Astrocyte (in vitro differentiated cells and primary cell): ENCODE measurements around the gene DENR. TPM values are rescaled to one million over a fixed set of nuclear protein-coding genes. Genes with fewer than 3 reads are reported as not detected.
A peak's percentile ranks its signal among the peaks of the same experiment; 100 is the strongest.
"Not testable (repeated sequence)": the region's sequence is repeated elsewhere in the genome, so short reads cannot be mapped to it uniquely, and the experiment has no call there.

ENCODE experiments used
- DNase-seq: peaks from one replicate; pipeline ENCODE4 v3.0.0-alpha.2; 2010; ENCODE audit warnings: low read depth
- FAIRE-seq: peaks from 2 replicates; lab custom pipeline; 2011; peaks lifted over from hg19 to GRCh38; lab: Jason Lieb, UNC
- H2AFZ ChIP-seq: 2 replicates; pipeline ENCODE4 v1.6.0; 2012; ENCODE audit warnings: low read depth, low read length, inconsistent platforms
- H3K27ac ChIP-seq: 2 replicates; pipeline ENCODE4 v1.5.1; 2011; ENCODE audit warnings: low read depth, low read length, inconsistent platforms
- H3K27me3 ChIP-seq: 2 replicates; pipeline ENCODE4 v1.6.0; 2011; ENCODE audit warnings: low read length, inconsistent platforms; ENCODE audit not compliant: insufficient read depth
- H3K36me3 ChIP-seq: 2 replicates; pipeline ENCODE4 v1.5.1; 2011; ENCODE audit warnings: low read length, inconsistent platforms; ENCODE audit not compliant: insufficient read depth
- H3K4me1 ChIP-seq: 2 replicates; pipeline ENCODE4 v1.5.1; 2011; ENCODE audit warnings: low read length, inconsistent platforms; ENCODE audit not compliant: insufficient read depth
- H3K4me2 ChIP-seq: 2 replicates; pipeline ENCODE4 v1.6.0; 2012; ENCODE audit warnings: low read length, inconsistent platforms
- H3K4me3 ChIP-seq: 2 replicates; pipeline ENCODE4 v1.5.1; 2011; ENCODE audit warnings: low read depth, mild to moderate bottlenecking, low read length, inconsistent platforms; ENCODE audit not compliant: insufficient read depth
- H3K79me2 ChIP-seq: 2 replicates; pipeline ENCODE4 v1.6.0; 2012; ENCODE audit warnings: mild to moderate bottlenecking, low read length, inconsistent platforms; ENCODE audit not compliant: insufficient read depth
- H3K9ac ChIP-seq: 2 replicates; pipeline ENCODE4 v1.6.0; 2012; ENCODE audit warnings: mild to moderate bottlenecking, low read length, inconsistent platforms
- H3K9me3 ChIP-seq: 2 replicates; pipeline ENCODE4 v1.5.1; 2012; ENCODE audit warnings: low read depth, mild to moderate bottlenecking, low read length, inconsistent platforms; ENCODE audit not compliant: insufficient read depth
- H4K20me1 ChIP-seq: 2 replicates; pipeline ENCODE4 v1.6.0; 2012; ENCODE audit warnings: low read length, inconsistent platforms; ENCODE audit not compliant: insufficient read depth
- H3K27ac Mint-ChIP-seq: one replicate; pipeline ENCODE4 v1.8.0; 2021; ENCODE audit warnings: mild to moderate bottlenecking, mixed read lengths; ENCODE audit not compliant: unreplicated experiment
- H3K27me3 Mint-ChIP-seq: one replicate; pipeline ENCODE4 v1.8.0; 2021; ENCODE audit warnings: low read depth, mixed read lengths; ENCODE audit not compliant: unreplicated experiment
- H3K36me3 Mint-ChIP-seq: one replicate; pipeline ENCODE4 v1.8.0; 2021; ENCODE audit warnings: low read depth, mixed read lengths; ENCODE audit not compliant: unreplicated experiment
- H3K4me1 Mint-ChIP-seq: one replicate; pipeline ENCODE4 v1.8.0; 2021; ENCODE audit warnings: low read depth, mixed read lengths; ENCODE audit not compliant: unreplicated experiment
- H3K4me3 Mint-ChIP-seq: one replicate; pipeline ENCODE4 v1.8.0; 2021; ENCODE audit warnings: mild to moderate bottlenecking, moderate library complexity, mixed read lengths; ENCODE audit not compliant: unreplicated experiment
- H3K9me3 Mint-ChIP-seq: one replicate; pipeline ENCODE4 v1.8.0; 2021; ENCODE audit warnings: mild to moderate bottlenecking, mixed read lengths; ENCODE audit not compliant: unreplicated experiment
- EZH2 ChIP-seq: IDR thresholded peaks from 2 replicates; pipeline ENCODE4 v1.6.1; 2012; ENCODE audit warnings: mild to moderate bottlenecking, low read length, inconsistent platforms; ENCODE audit not compliant: insufficient read depth
- total RNA-seq: library from RNA; stranded (reverse); gene quantifications from 2 replicates; pipeline ENCODE4 v1.2.1, GENCODE V29; 2021
- TF ChIP-seq, protein P1 (sequence below): IDR thresholded peaks from 2 replicates; pipeline ENCODE4 v1.5.1; 2011; ENCODE audit warnings: low read depth, mild to moderate bottlenecking, inconsistent platforms, low read length, moderate library complexity; ENCODE audit not compliant: insufficient read depth

The DENR gene
- total RNA-seq, 1 donor from 2014 or later, result 62.9 TPM

DNA sequence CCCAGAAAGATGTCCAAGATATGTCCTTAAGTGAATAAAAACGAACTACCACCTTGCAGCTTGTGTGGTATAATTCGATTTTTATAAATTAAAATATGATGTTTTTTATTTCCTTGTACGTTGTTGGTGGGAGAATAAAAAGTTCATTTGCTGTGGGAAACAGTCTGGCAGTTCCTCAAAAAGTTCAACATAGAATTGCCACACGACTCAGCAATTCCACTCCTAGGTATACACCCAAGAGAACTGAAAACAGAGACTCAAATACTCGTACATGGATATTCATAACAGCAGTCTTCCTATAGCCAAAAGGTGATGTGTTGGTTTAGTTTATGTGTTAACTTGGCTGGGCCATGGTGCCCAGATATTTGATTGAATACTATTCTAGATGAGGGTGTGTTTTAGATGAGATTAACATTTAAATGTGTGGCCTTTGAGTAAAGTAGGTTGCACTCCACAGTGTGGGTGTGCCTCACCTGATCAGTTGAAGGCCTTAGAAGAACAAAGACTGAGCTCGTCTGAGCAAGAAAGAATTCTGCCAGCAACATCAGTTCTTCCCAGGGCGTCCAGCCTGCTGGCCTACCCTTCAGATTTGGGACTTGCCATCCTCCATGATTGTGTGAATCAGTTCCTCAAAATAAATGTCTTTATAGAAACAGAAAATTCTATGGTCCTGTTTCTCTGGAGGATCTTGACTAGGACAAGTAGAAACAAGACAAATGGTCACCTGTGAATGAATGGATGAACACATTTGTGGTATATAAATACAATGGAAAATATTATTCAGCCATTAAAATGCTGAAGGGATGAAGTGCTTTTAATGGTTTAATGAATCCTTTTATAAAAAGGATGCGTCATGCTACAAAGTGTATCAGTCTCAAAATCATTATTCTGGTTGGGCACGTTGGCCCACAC is 5.1 kb upstream of the DENR start:
- H3K9me3 Mint-ChIP-seq, result peaks cover 3% of the 10 kb centered on the region
- Histone ChIP-seq H3K9ac (no peak overlapping the region), H3K4me1 (no peaks in the 10 kb centered on the region), H3K27me3 (no peaks in the 10 kb centered on the region), H3K4me3 (no peak overlapping the region), H2AFZ (no peak overlapping the region), H3K36me3 (no peaks in the 10 kb centered on the region), H4K20me1 (no peaks in the 10 kb centered on the region), H3K79me2 (no peaks in the 10 kb centered on the region), H3K9me3 (no peaks in the 10 kb centered on the region), H3K27ac (no peak overlapping the region), H3K4me2 (no peak overlapping the region)
- FAIRE-seq, result no peak
- H3K4me1 Mint-ChIP-seq, result peaks cover 4% of the 10 kb centered on the region
- no peak for TF ChIP-seq EZH2
- TF ChIP-seq, protein P1, sequence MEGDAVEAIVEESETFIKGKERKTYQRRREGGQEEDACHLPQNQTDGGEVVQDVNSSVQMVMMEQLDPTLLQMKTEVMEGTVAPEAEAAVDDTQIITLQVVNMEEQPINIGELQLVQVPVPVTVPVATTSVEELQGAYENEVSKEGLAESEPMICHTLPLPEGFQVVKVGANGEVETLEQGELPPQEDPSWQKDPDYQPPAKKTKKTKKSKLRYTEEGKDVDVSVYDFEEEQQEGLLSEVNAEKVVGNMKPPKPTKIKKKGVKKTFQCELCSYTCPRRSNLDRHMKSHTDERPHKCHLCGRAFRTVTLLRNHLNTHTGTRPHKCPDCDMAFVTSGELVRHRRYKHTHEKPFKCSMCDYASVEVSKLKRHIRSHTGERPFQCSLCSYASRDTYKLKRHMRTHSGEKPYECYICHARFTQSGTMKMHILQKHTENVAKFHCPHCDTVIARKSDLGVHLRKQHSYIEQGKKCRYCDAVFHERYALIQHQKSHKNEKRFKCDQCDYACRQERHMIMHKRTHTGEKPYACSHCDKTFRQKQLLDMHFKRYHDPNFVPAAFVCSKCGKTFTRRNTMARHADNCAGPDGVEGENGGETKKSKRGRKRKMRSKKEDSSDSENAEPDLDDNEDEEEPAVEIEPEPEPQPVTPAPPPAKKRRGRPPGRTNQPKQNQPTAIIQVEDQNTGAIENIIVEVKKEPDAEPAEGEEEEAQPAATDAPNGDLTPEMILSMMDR, result no peak
- no peak overlapping the region for H3K27ac Mint-ChIP-seq
- H3K36me3 Mint-ChIP-seq, result no peaks in the 10 kb centered on the region
- no peak for DNase-seq
- no peak overlapping the region for H3K4me3 Mint-ChIP-seq
- no peaks in the 10 kb centered on the region for H3K27me3 Mint-ChIP-seq

DNA sequence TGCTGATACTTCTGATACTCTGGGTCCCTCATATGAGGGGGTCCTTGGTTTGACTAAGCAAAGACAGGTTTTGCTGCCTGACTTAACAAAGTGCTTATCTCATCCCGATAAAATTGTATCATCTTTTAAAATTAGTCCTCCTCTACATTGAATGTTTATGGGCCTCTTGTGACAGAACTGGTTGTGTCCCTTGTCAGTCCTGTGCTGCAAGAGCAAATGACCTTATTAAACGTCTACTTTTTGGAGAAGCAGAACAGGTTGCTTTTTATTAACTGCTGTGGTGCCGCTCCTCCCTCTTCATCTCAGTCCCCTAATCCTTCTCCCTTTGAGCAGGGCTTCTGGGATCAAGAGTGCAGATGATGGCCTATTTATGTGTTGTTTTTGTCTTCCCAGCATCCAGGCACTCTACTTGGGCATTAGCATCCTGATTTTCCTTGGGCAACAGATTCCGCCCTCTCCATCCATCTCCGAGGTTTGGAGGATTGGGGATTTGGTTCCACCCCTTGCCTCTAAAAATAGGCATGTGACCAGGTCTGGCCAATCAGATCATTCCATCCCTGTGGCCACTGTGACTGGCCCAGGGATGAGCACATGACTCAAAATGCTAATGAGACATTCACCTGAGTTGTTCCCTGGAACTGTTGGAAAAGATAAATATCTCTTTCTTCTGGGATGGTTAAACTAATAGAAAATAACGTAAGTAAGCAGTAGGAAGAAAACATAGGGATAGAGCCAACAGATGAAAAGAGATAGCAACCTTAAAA is 2.9 kb upstream of the DENR start:
- no peak overlapping the region for H3K9ac ChIP-seq
- no peak overlapping the region for H3K4me3 ChIP-seq
- Mint-ChIP-seq H3K27ac (no peak overlapping the region), H3K4me3 (no peak overlapping the region), H3K36me3 (peaks cover 4% of the 10 kb centered on the region), H3K4me1 (peaks cover 16% of the 10 kb centered on the region), H3K9me3 (no peaks in the 10 kb centered on the region), H3K27me3 (no peaks in the 10 kb centered on the region)
- H3K79me2 ChIP-seq, result peaks cover 21% of the 10 kb centered on the region
- H3K4me1 ChIP-seq, result peaks cover 8% of the 10 kb centered on the region
- no peaks in the 10 kb centered on the region for H3K27me3 ChIP-seq
- H3K27ac ChIP-seq, result no peak overlapping the region
- no peak for TF ChIP-seq EZH2
- TF ChIP-seq, protein P1, result no peak
- DNase-seq (no peak), FAIRE-seq (no peak)
- H2AFZ ChIP-seq, result peak overlapping the region; percentile 19
- no peak overlapping the region for H3K4me2 ChIP-seq
- H3K36me3 ChIP-seq, result peaks cover 8% of the 10 kb centered on the region
- H4K20me1 ChIP-seq, result peaks cover 6% of the 10 kb centered on the region
- no peaks in the 10 kb centered on the region for H3K9me3 ChIP-seq

DNA sequence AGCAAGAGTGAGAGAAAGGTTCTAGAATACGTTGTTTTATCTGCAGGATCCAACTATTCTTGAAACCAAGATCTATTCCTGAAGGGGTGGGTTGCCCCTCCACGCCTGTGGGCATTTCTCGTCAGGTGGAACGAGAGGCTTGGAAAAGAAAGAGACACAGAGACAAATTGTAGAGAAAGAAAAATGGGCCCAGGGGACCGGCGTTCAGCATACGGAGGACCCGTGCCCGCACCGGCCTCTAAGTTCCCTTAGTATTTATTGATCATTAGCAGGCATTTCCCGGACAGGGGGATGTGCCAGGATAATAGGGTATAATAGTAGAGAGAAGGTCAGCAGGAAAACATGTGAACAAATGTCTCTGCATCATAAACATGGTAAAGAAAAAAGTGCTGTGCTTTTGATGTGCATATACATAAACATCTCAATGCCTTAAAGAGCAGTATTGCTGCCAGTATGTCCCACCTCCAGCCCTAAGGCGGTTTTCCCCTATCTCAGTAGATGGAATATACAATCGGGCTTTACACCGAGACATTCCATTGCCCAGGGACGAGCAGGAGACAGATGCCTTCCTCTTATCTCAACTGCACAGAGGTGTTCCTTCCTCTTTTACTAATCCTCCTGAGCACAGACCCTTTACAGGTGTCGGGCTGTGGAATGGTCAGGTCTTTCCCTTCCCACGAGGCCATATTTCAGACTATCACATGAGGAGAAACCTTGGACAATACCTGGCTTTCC is 1.7 kb upstream of the DENR start:
- not testable (repeated sequence) for H3K27ac ChIP-seq, H3K27me3 Mint-ChIP-seq, H3K9ac ChIP-seq

More for the DNA sequence above, 1.7 kb upstream of the DENR start:
- FAIRE-seq, H4K20me1 ChIP-seq, H3K27me3 ChIP-seq, H3K4me2 ChIP-seq, DNase-seq, H3K4me3 ChIP-seq, H3K4me1 ChIP-seq, H3K9me3 Mint-ChIP-seq, H3K9me3 ChIP-seq, H3K27ac Mint-ChIP-seq, H3K36me3 Mint-ChIP-seq, H2AFZ ChIP-seq: not testable (repeated sequence)
- peak overlapping the region; percentile 98 for H3K4me3 Mint-ChIP-seq
- peaks cover 18% of the 10 kb centered on the region for H3K4me1 Mint-ChIP-seq
- Histone ChIP-seq H3K36me3 (peaks cover 16% of the 10 kb centered on the region), H3K79me2 (peaks cover 30% of the 10 kb centered on the region)
